HUES64 (cell line): Measurements from ENCODE around the gene SEC24C. TPM values are rescaled to one million over a fixed set of nuclear protein-coding genes. Genes with fewer than 3 reads are reported as not detected.
"Not testable (repeated sequence)": the region's sequence is repeated elsewhere in the genome, so short reads cannot be mapped to it uniquely, and the experiment has no call there.

Source experiments
- H3K27ac ChIP-seq: 2 replicates; pipeline ENCODE4 v1.7.0; 2013; ENCODE audit warnings: low read depth, low read length, inconsistent platforms
- H3K27me3 ChIP-seq: 2 replicates; pipeline ENCODE4 v1.6.1; 2013; ENCODE audit warnings: mild to moderate bottlenecking, low read length; ENCODE audit not compliant: insufficient read depth
- H3K36me3 ChIP-seq: 2 replicates; pipeline ENCODE4 v1.6.1; 2013; ENCODE audit warnings: mild to moderate bottlenecking, low read length; ENCODE audit not compliant: insufficient read depth
- H3K4me1 ChIP-seq: 2 replicates; pipeline ENCODE4 v1.6.1; 2013; ENCODE audit warnings: mild to moderate bottlenecking, low read length, moderate library complexity; ENCODE audit not compliant: insufficient read depth
- H3K4me3 ChIP-seq: 2 replicates; pipeline ENCODE4 v1.5.1; 2013; ENCODE audit warnings: mild to moderate bottlenecking, low read length, moderate library complexity
- H3K9ac ChIP-seq: 2 replicates; pipeline ENCODE4 v1.6.1; 2013; ENCODE audit warnings: mild to moderate bottlenecking, low read depth, low read length
- H3K9me3 ChIP-seq: 2 replicates; pipeline ENCODE4 v1.6.1; 2013; ENCODE audit warnings: low read depth, low read length; ENCODE audit not compliant: insufficient read depth
- WGBS: fragments of 150-250, 120-280 bp; methylation state at CpG from one replicate; pipeline ENCODE4 v1.1.7; 2013; ENCODE audit warnings: missing lambda C conversion rate; 5-methylcytosine and 5-hydroxymethylcytosine counted together
- polyA plus RNA-seq, 2 experiments: library from polyadenylated mRNA; stranded (reverse); fragments of 50-300 nt; gene quantifications; one replicate each; pipeline ENCODE4 v1.2.3, GENCODE V29; 2013

Gene SEC24C
- 38.6 TPM for polyA plus RNA-seq (2013, experiment 1 of 2)
- 42.5 TPM for polyA plus RNA-seq (2013, experiment 2 of 2)

- Histone ChIP-seq H3K36me3 (peaks cover 22% of the 10 kb centered on the region), H3K9ac (peak within 1 kb of the TSS; percentile 98), H3K9me3 (no peaks in the 10 kb centered on the region), H3K27ac (peak within 1 kb of the TSS; percentile 93), H3K4me1 (peaks cover 17% of the 10 kb centered on the region), H3K4me3 (peak within 1 kb of the TSS; percentile 89), H3K27me3 (no peaks in the 10 kb centered on the region)
- WGBS = under 1% methylated on average over 36 of the region's 36 CpGs
Measured at GRCh38 chr10:73743905-73744663, at the start of gene SEC24C. TSS of gene SEC24C (plus strand) at chr10:73744372. CDS start at chr10:73746833, 2,461 bp downstream.

GRCh38 chr10:73695302-73695701, 48.9 kb upstream of the SEC24C start:
- not testable (repeated sequence) for H3K27me3 ChIP-seq, H3K4me1 ChIP-seq, H3K9me3 ChIP-seq, H3K9ac ChIP-seq, H3K4me3 ChIP-seq, H3K27ac ChIP-seq, H3K36me3 ChIP-seq

- H3K27me3 ChIP-seq, H3K27ac ChIP-seq, H3K9me3 ChIP-seq, H3K36me3 ChIP-seq, H3K4me3 ChIP-seq, H3K4me1 ChIP-seq, H3K9ac ChIP-seq: not testable (repeated sequence)
- WGBS = 98% methylated on average over 14 of the region's 16 CpGs
Measured at GRCh38 chr10:73697675-73698159, 46.5 kb upstream of the SEC24C start, which contains the start of gene AGAP5. TSS of gene AGAP5 (minus strand) at chr10:73698109. CDS start at chr10:73697755, 354 bp downstream.

- H3K27ac ChIP-seq, H3K9ac ChIP-seq, H3K4me1 ChIP-seq, H3K27me3 ChIP-seq, H3K4me3 ChIP-seq, H3K9me3 ChIP-seq, H3K36me3 ChIP-seq: not testable (repeated sequence)
- WGBS = 95% methylated on average over 2 of the region's 2 CpGs
Measured at GRCh38 chr10:73698819-73699218, 45.4 kb upstream of the SEC24C start.

GRCh38 chr10:73703924-73704323, 40.2 kb upstream of the SEC24C start:
- not testable (repeated sequence) for H3K9ac ChIP-seq, H3K4me3 ChIP-seq, H3K27me3 ChIP-seq, H3K36me3 ChIP-seq, H3K27ac ChIP-seq, H3K4me1 ChIP-seq, H3K9me3 ChIP-seq

- H3K9ac ChIP-seq, H3K36me3 ChIP-seq, H3K4me1 ChIP-seq, H3K27me3 ChIP-seq, H3K4me3 ChIP-seq, H3K9me3 ChIP-seq, H3K27ac ChIP-seq: not testable (repeated sequence)
- WGBS = 71% methylated on average over 1 of the region's 1 CpG
Measured at GRCh38 chr10:73705506-73706072, 38.6 kb upstream of the SEC24C start.

GRCh38 chr10:73706488-73706887, 37.7 kb upstream of the SEC24C start:
- WGBS = 96% methylated on average over 2 of the region's 2 CpGs
- H3K36me3 ChIP-seq, H3K27ac ChIP-seq, H3K9ac ChIP-seq, H3K27me3 ChIP-seq, H3K9me3 ChIP-seq, H3K4me3 ChIP-seq, H3K4me1 ChIP-seq: not testable (repeated sequence)

GRCh38 chr10:73707628-73708027, 36.5 kb upstream of the SEC24C start:
- not testable (repeated sequence) for H3K9me3 ChIP-seq, H3K9ac ChIP-seq, H3K4me1 ChIP-seq

GRCh38 chr10:73708122-73708521, 36.0 kb upstream of the SEC24C start:
- 95% methylated on average over 1 of the region's 1 CpG for WGBS
- not testable (repeated sequence) for H3K4me3 ChIP-seq, H3K4me1 ChIP-seq, H3K9ac ChIP-seq, H3K27ac ChIP-seq, H3K36me3 ChIP-seq, H3K27me3 ChIP-seq, H3K9me3 ChIP-seq

More at GRCh38 chr10:73707628-73708027, 36.5 kb upstream of the SEC24C start:
- not testable (repeated sequence) for H3K27me3 ChIP-seq, H3K36me3 ChIP-seq, H3K4me3 ChIP-seq, H3K27ac ChIP-seq

- not testable (repeated sequence) for H3K9ac ChIP-seq, H3K4me1 ChIP-seq, H3K27me3 ChIP-seq, H3K27ac ChIP-seq, H3K9me3 ChIP-seq, H3K4me3 ChIP-seq
- peaks cover 18% of the 10 kb centered on the region for H3K36me3 ChIP-seq
- WGBS = 95% methylated on average over 5 of the region's 5 CpGs
Measured at GRCh38 chr10:73711683-73712082, 32.5 kb upstream of the SEC24C start.

- H3K4me3 ChIP-seq, H3K9ac ChIP-seq, H3K27ac ChIP-seq, H3K9me3 ChIP-seq, H3K4me1 ChIP-seq, H3K27me3 ChIP-seq: not testable (repeated sequence)
- peaks cover 40% of the 10 kb centered on the region for H3K36me3 ChIP-seq
- 100% methylated on average over 1 of the region's 3 CpGs for WGBS
Measured at GRCh38 chr10:73713912-73714311, 30.3 kb upstream of the SEC24C start.
